Epithelial cell of proximal tubule (primary cell): Measurements from ENCODE around the gene SSTR4. TPM values are rescaled to one million over a fixed set of nuclear protein-coding genes. Genes with fewer than 3 reads are reported as not detected.

ENCODE experiments used
- DNase-seq: peaks from one replicate; pipeline ENCODE4 v3.0.0-alpha.2; 2011; ENCODE audit warnings: low read depth
- H3K4me3 ChIP-seq: 2 replicates; pipeline ENCODE4 v1.5.1; 2011; ENCODE audit warnings: low read depth, mild to moderate bottlenecking, low read length
- total RNA-seq: library from RNA; depleted of rRNA; stranded (reverse); fragments of >200 nt; gene quantifications from 2 replicates; pipeline ENCODE4 v1.2.3, GENCODE V29; 2015
- TF ChIP-seq, protein P1 (sequence below): conservative IDR thresholded peaks from 2 replicates; pipeline ENCODE4 v1.5.1; 2012; ENCODE audit warnings: low read depth, mild to moderate bottlenecking, low read length

Gene SSTR4
- total RNA-seq, 1 donor from 2014 or later, result not detected

DNA sequence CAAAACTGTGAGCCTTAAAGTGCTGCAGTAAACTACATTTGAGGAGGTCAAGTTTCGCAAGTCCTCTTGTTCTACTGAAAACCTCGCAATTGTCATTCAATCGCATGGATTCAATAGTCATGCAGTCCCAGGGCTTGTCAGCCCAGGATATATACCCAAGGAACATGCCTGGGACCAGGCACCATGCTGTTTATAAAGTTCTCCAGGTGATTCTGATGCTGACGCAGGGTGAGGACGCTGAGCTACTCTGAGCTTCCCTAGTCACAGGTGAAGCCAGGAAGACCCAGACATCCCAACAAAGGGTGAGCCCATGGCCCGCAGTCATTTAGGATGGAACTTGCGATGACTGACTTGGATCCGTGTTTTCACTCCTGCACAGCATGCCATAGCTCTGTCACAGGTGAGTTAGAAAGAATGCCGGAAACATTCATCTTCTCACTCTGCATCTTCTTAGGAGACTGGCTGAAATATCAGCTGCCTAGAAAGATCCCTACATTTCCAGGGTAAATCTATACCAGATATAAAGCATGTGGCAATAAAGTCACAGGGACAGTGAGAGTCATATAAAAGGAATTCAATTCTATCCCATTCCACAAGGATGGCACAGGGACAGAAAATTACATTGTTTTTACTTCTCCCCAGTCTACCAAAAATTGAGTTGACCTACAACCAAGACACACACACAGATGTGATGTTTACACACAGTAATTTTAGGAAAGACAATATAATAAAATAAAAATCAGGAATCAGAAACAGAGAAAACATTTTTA, 27.0 kb upstream of the SSTR4 start:
- no peak overlapping the region for H3K4me3 ChIP-seq
- DNase-seq, result no peak
- TF ChIP-seq, protein P1, sequence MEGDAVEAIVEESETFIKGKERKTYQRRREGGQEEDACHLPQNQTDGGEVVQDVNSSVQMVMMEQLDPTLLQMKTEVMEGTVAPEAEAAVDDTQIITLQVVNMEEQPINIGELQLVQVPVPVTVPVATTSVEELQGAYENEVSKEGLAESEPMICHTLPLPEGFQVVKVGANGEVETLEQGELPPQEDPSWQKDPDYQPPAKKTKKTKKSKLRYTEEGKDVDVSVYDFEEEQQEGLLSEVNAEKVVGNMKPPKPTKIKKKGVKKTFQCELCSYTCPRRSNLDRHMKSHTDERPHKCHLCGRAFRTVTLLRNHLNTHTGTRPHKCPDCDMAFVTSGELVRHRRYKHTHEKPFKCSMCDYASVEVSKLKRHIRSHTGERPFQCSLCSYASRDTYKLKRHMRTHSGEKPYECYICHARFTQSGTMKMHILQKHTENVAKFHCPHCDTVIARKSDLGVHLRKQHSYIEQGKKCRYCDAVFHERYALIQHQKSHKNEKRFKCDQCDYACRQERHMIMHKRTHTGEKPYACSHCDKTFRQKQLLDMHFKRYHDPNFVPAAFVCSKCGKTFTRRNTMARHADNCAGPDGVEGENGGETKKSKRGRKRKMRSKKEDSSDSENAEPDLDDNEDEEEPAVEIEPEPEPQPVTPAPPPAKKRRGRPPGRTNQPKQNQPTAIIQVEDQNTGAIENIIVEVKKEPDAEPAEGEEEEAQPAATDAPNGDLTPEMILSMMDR, result no peak

DNA sequence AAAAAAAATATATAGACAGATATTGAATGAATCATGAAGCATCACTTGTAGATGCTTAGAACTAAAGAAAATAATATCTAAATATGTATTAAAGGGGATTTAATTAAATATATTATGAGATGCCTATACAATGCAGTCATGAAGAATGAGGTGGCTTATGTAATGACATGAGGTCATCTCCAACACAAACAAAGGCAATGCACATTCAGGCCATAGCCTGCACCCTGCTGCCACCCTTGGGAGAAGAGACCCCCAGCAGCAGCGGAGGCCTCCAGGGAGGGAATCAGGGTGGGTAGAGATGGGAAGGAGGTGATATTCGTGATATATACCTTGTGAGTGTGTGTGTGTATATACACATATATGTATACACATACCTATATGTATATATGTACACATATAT, 26.4 kb upstream of the SSTR4 start:
- TF ChIP-seq, protein P1, result no peak
- DNase-seq, result no peak

DNA sequence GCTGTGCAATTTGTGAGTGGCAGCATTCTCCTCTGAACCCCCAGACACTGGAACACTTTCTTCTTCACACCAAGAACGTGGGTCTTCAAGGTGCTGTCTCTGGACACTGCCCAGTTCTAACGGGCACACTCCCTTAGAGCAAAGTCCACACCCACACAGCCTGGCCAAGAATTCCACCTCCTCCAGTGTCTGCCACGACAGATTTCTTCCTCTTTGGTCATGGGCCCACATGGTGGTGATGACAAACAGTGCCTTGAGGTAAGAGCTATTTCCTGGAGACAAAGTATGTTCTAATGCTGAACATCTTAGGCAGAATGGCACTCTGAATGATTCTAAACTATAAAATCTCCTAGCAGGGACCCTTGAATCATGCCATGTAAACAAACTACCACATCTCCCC, 25.5 kb upstream of the SSTR4 start:
- H3K4me3 ChIP-seq, result no peak overlapping the region
- DNase-seq, result no peak
- TF ChIP-seq, protein P1, result no peak

More for the DNA sequence above, 26.4 kb upstream of the SSTR4 start:
- H3K4me3 ChIP-seq, result no peak overlapping the region

DNA sequence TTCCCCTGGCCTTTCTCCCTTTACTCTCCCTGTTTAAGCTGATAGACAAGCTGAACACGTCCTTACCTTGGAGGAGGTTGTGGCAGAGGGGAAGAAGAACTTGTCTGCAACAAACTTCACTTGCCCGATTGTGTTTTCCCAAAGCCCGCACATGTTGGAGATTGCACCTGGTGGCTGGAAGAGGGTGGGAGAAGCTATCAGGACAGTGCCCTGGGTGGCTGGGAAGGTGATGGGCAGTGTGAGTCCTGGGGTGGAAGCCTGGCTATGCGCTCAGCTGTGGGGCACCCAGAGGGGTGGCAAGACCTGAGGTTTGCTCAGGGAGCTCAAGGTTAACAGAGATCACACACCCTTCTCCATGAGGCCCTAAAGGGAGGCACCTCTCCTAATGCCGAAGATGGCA, 25.0 kb upstream of the SSTR4 start:
- TF ChIP-seq, protein P1, result no peak
- H3K4me3 ChIP-seq, result no peak overlapping the region
- DNase-seq, result no peak

DNA sequence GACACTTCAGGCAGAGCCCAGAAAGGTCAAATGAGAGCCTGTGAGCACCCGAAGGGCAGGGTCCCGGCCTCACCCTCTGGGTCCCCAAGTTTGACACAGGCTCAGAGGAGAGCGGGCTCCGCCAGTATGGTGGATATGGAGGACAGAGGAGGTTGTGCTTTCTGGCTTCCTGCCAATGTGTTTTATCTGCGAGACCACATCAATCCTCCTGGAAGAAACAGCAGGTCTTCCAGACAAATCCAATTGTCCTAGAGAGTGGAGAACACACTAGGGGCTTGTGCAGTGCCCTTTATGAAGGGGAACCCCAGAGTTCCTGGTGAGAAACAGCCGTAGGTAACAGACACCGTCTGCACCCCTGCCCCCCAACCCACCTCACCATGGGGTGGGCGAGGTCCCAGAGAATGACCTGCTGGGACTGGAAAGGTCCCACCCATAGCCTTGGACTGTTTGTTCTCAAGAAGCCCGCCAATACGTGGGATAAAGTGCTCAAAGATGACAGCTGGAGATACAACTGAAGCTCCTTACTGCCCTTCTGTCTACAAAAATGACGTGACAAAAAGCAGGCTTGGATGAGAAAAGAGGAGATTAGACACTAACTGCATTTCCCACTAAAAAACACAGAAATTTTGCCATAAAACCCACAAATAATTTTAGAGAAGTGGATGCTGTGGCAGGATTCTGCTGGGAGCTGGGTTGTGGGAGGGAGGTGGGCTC, 23.9 kb upstream of the SSTR4 start:
- no peak for DNase-seq
- H3K4me3 ChIP-seq, result no peak overlapping the region
- TF ChIP-seq, protein P1, result no peak

DNA sequence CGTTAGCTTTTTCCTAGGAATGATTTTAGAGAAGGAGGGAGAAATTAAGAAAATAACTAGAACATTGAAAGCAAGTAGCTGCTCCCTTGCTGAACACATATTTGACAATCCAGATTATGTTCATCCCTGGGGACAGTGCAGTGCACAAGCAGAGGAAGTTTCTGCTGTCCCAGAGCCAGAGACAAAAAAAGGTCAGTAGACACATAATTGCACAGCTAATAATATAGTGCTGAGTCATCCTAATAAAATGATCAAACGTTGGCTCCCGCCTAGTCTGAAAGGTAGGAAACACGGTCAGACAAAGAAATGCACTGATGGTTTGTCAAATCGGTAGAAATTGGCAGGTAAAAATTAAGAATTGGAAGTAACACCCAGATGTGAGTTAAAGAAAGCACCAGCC, 21.7 kb upstream of the SSTR4 start:
- DNase-seq, result no peak
- no peak overlapping the region for H3K4me3 ChIP-seq
- TF ChIP-seq, protein P1, result no peak

DNA sequence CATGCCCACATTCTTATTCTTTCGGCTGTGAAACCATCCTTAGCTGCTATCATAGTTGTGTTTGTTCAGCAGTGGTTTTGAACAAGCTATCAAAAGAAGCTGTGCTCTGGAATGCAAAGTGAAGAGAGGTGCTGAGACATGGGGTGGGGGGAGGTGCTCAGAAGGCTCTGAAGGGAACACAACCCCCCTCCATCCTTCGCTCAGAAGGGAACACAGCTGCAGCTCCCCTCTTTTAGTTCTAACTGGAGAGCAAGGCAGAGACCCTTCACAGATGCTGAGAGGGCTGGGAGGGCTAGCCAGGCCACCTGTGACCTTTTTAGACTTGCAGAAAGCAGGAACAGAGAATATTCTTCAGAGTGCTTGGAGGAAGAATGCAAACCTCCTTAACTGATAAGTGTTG, 17.6 kb upstream of the SSTR4 start:
- H3K4me3 ChIP-seq, result no peak overlapping the region
- DNase-seq, result no peak
- TF ChIP-seq, protein P1, result no peak
